ES-I3 (cell line): Measurements from ENCODE around the gene BNC2.
"Not testable (repeated sequence)": the region's sequence is repeated elsewhere in the genome, so short reads cannot be mapped to it uniquely, and the experiment has no call there.

Source experiments
- H3K36me3 ChIP-seq: 2 replicates; pipeline ENCODE4 v1.6.1; 2013; ENCODE audit warnings: mild to moderate bottlenecking, low read length, control low read depth, moderate library complexity; ENCODE audit not compliant: insufficient read depth
- H3K4me1 ChIP-seq: 2 replicates; pipeline ENCODE4 v1.6.1; 2013; ENCODE audit warnings: mild to moderate bottlenecking, control low read depth, low read length; ENCODE audit not compliant: insufficient read depth
- H3K9ac ChIP-seq: 2 replicates; pipeline ENCODE4 v1.6.1; 2013; ENCODE audit warnings: low read depth, mild to moderate bottlenecking, low read length, moderate library complexity
- H3K9me3 ChIP-seq: 2 replicates; pipeline ENCODE4 v1.6.1; 2013; ENCODE audit warnings: mild to moderate bottlenecking, low read length, moderate library complexity; ENCODE audit not compliant: control insufficient read depth, insufficient read depth

The BNC2 gene

DNA sequence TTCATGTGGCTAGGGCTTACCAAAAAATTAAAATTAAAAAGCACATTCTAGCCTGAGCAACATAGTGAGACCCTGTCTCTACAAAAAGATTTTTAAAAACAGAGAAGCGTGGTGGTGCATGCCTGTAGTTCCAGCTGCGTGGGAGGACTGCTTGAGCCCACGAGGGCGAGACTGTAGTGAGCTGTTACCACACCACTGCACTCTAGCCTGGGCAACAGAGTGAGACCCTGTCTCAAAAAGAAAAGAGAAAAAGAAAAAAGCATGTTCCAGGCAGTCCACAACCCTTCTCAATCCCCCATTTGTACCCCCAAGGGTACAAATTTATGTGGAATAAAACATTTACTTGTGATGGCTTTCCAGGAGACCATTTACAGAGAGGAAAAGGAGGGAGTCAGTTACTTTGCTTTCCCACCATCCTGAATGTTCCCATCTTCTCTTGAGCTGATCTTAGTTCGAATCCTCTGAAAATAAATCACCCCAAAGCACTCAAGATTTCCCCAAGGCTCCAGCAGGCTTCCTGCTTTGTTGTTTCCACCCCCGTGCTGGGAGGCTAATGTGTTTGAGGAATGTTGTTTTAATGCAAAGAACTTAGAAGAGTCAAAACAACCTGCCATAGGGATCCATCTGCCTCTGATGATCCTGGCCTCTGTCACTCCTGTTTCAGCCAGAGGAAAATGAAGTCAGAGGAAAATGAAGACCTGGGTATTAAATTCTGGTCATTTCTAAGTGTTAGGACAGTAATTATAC lies 384.7 kb downstream of the BNC2 start:
- Histone ChIP-seq H3K9ac (no peak overlapping the region), H3K9me3 (no peaks in the 10 kb centered on the region), H3K36me3 (no peaks in the 10 kb centered on the region), H3K4me1 (peaks cover 30% of the 10 kb centered on the region)

DNA sequence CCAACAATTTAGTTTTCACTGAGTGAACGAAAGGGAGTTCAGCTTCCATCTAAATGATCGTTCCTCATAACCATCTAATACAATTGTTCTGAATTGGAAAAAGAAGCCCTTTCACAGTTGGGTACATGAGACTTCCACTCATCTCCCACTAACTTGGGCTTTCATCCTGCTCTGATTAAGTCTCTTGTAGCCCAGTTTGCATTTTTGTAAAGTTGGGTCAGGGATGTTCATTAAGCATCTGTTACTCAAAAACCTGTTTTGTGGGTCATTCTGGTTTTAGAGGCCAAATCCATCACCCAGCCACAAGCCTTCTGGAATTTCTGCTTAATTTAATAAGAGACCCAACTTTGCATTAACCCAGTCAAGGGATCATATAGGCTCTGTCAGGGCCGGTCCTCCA lies 385.3 kb downstream of the BNC2 start:
- Histone ChIP-seq H3K9ac (no peak overlapping the region), H3K36me3 (no peaks in the 10 kb centered on the region), H3K4me1 (peaks cover 30% of the 10 kb centered on the region), H3K9me3 (no peaks in the 10 kb centered on the region)

GRCh38 chr9:16484744-16485143 lies 385.7 kb downstream of the BNC2 start:
- Histone ChIP-seq H3K36me3 (no peaks in the 10 kb centered on the region), H3K9ac (no peak overlapping the region), H3K9me3 (no peaks in the 10 kb centered on the region), H3K4me1 (peaks cover 30% of the 10 kb centered on the region)

- peaks cover 30% of the 10 kb centered on the region for H3K4me1 ChIP-seq
- no peaks in the 10 kb centered on the region for H3K9me3 ChIP-seq
- H3K9ac ChIP-seq = no peak overlapping the region
- H3K36me3 ChIP-seq = no peaks in the 10 kb centered on the region
Observed at GRCh38 chr9:16484180-16484579, 386.3 kb downstream of the BNC2 start.

- Histone ChIP-seq H3K36me3 (no peaks in the 10 kb centered on the region), H3K9me3 (no peaks in the 10 kb centered on the region), H3K4me1 (peaks cover 28% of the 10 kb centered on the region), H3K9ac (no peak overlapping the region)
Observed at GRCh38 chr9:16482764-16483163, 387.7 kb downstream of the BNC2 start.

GRCh38 chr9:16480584-16480983 lies 389.9 kb downstream of the BNC2 start:
- not testable (repeated sequence) for H3K36me3 ChIP-seq, H3K9ac ChIP-seq, H3K9me3 ChIP-seq, H3K4me1 ChIP-seq

- no peaks in the 10 kb centered on the region for H3K36me3 ChIP-seq
- no peaks in the 10 kb centered on the region for H3K4me1 ChIP-seq
- no peak overlapping the region for H3K9ac ChIP-seq
- no peaks in the 10 kb centered on the region for H3K9me3 ChIP-seq
Observed at GRCh38 chr9:16475996-16476395, 394.5 kb downstream of the BNC2 start.

DNA sequence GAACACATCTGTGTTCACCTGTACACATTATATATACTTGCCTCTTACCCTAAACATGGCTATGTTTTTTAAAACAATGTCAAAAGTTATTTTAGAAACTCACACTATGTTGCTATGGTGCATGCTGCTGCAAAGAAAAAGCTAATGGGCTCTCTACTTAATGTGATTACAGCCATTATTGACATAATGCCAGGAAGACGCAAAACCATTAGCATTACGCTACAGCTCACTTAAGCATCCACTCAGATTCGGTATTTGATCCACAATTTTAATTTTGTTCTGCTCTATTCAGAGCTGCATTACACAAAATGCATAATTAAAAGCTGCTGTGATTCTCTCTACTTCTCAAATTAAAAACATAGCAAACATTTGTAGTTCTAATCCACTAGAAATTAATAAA lies 395.2 kb downstream of the BNC2 start:
- no peaks in the 10 kb centered on the region for H3K36me3 ChIP-seq
- H3K4me1 ChIP-seq = no peaks in the 10 kb centered on the region
- H3K9me3 ChIP-seq = no peaks in the 10 kb centered on the region
- no peak overlapping the region for H3K9ac ChIP-seq

GRCh38 chr9:16469184-16469583 lies 401.3 kb downstream of the BNC2 start:
- Histone ChIP-seq H3K9ac (no peak overlapping the region), H3K9me3 (no peaks in the 10 kb centered on the region), H3K4me1 (no peaks in the 10 kb centered on the region), H3K36me3 (no peaks in the 10 kb centered on the region)

DNA sequence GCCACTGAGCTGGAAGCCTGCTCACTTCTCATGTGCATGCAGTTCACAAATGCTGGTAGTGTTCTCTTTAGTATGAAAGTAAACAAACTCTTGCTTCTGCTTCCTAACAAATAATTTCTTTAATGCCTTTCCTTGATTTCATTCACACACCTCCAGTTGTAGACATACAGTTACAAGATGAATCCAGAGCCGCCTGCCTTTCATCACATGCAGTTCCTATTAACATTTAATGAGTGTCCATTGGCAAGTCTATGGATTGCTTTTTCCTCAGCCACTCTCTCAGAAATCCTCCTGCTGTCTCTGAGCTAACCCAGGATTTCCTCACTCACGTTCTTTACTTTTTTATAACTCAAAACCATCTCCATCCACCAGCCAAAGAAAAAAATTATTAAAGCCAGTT lies 408.6 kb downstream of the BNC2 start:
- H3K9me3 ChIP-seq = no peaks in the 10 kb centered on the region
- peaks cover 18% of the 10 kb centered on the region for H3K4me1 ChIP-seq
- no peak overlapping the region for H3K9ac ChIP-seq
- H3K36me3 ChIP-seq = no peaks in the 10 kb centered on the region

GRCh38 chr9:16461137-16461840 lies 409.2 kb downstream of the BNC2 start:
- H3K9me3 ChIP-seq = no peaks in the 10 kb centered on the region
- H3K9ac ChIP-seq = no peak overlapping the region
- H3K4me1 ChIP-seq = peaks cover 18% of the 10 kb centered on the region
- no peaks in the 10 kb centered on the region for H3K36me3 ChIP-seq

DNA sequence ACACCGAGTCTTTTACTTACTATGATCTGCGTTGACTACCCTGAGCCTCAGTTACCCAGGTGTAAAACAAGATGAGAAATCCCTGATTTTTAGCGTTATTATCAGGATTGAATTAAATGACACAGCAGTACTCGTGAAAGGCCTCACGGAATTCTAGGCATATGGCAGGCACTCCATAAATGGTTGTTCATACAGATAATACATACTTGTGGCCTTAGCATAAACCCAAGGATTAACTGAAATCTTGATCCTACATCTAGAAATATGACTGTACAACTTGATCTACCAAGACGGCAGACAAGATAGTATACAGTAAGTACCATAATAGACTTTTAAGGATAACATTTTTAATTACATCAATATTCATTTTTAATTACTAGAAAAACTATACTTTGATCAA lies 409.8 kb downstream of the BNC2 start:
- Histone ChIP-seq H3K9me3 (no peaks in the 10 kb centered on the region), H3K36me3 (no peaks in the 10 kb centered on the region), H3K4me1 (peaks cover 18% of the 10 kb centered on the region), H3K9ac (no peak overlapping the region)

DNA sequence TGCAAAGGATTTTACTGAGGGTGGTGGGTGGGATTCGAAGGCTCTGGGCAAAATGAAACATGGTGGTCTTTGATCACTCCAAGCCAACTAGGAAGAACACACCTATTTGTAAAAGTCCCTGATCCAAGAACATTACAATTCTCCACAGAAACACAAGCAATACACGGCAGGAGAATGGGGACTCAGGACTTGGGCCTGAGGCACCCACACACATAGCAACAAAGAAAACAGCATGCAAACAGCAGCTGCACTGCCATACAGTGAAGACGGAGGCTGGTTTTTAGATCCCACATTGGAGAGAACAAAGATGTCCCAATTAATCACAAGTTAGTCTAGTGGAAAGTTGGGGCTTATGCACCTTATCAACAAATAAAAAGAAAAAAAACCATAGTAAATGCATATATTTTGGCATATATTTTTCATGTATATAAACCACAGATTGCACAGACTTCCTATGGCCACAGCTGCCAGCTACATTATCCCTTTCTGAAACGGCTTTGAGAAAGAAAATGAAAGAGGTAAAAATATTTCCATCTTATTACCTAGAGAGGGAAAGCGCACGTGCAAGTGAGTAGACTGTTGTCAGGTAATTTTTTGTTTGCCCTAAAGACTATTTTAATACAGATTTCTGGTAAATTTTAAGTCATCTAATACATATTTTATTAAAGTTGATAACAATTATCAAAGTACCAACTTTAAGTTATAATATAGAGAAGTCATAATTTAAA lies 410.9 kb downstream of the BNC2 start:
- Histone ChIP-seq H3K9ac (no peak overlapping the region), H3K4me1 (peaks cover 18% of the 10 kb centered on the region), H3K36me3 (no peaks in the 10 kb centered on the region), H3K9me3 (no peaks in the 10 kb centered on the region)

DNA sequence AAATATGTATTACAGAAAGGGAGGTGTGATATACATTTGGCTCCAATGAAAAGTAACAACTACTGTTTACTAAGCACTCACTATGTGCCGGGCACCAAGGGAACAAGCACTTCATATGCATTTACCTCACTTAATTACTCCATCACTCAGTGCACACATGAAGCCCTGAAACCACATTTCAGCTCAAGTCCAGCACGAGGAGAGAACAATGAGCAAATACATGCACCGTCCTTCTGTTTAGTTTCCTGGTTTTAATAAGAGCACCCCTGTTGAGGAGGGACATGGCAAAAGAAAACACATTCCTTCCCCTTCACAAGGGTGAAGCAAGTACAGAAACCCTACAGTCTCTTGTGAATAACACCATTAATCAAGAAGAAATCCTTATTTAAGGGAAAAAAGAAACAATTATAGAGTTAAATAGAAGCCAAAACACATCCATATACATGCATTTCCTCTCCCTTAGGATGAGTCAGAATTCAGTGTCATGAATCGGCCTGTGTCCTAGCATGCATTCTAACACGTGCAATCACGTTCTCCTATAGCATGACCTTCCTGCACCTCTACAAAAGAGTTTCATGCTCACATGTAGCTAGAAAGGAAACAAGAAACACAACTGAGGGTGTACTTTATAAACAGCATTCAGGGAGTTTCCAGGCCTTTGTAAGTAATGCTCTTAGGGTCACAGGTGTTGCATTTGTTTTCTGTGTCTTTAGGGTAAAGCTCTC lies 411.6 kb downstream of the BNC2 start:
- no peaks in the 10 kb centered on the region for H3K9me3 ChIP-seq
- H3K4me1 ChIP-seq = peaks cover 18% of the 10 kb centered on the region
- H3K9ac ChIP-seq = no peak overlapping the region
- no peaks in the 10 kb centered on the region for H3K36me3 ChIP-seq
